Activated CD8-positive, alpha-beta T cell treated with anti-CD3 and anti-CD28 coated beads for 36 hours (primary cell): ENCODE data around the gene SPAG16. TPM values are rescaled to one million over a fixed set of nuclear protein-coding genes. Genes with fewer than 3 reads are reported as not detected.

Source experiments
- ATAC-seq: fragments of 200-7000 bp; cut with Tn5 transposase; one replicate; pipeline ENCODE4 v1.10.0; 2021; ENCODE audit warnings: mild to moderate bottlenecking, moderate library complexity
- CTCF ChIA-PET: fragments of 350-600 bp; sonication (Branson Sonifier 250); formaldehyde crosslinking; loops from one replicate; lab custom pipeline; 2021; ENCODE audit warnings: antibody characterized with exemption; lab: Charles Lee
- POLR2A ChIA-PET: fragments of 350-600 bp; sonication (Branson Sonifier 250); formaldehyde crosslinking; loops from one replicate; lab custom pipeline; 2021; ENCODE audit warnings: antibody characterized with exemption; lab: Charles Lee
- DNase-seq: peaks from one replicate; pipeline ENCODE4 v3.0.0-alpha.2; 2020
- H3K27ac Mint-ChIP-seq: one replicate; pipeline ENCODE4 v1.8.0; 2021; ENCODE audit warnings: mild to moderate bottlenecking, mixed read lengths
- H3K27me3 Mint-ChIP-seq: one replicate; pipeline ENCODE4 v1.8.0; 2021; ENCODE audit warnings: mixed read lengths
- H3K36me3 Mint-ChIP-seq: one replicate; pipeline ENCODE4 v1.8.0; 2021; ENCODE audit warnings: low read depth, mixed read lengths
- H3K4me1 Mint-ChIP-seq: one replicate; pipeline ENCODE4 v1.8.0; 2021; ENCODE audit warnings: low read depth, mixed read lengths
- H3K4me3 Mint-ChIP-seq: one replicate; pipeline ENCODE4 v1.8.0; 2021; ENCODE audit warnings: mild to moderate bottlenecking, moderate library complexity, mixed read lengths
- H3K9me3 Mint-ChIP-seq: one replicate; pipeline ENCODE4 v1.8.0; 2021; ENCODE audit warnings: mixed read lengths
- intact Hi-C: fragments of 100-400 bp; cut with micrococcal nuclease; formaldehyde crosslinking; loops from one replicate; pipeline ENCODE4 v1.10.0; 2022
- total RNA-seq, 2 experiments: library from RNA; stranded (reverse); gene quantifications; one replicate each; pipeline ENCODE4 v1.2.3, GENCODE V29; 2021
- TF ChIP-seq, protein P1 (sequence below): fragments of 200-600 bp; IDR thresholded peaks from one replicate; pipeline ENCODE4 v1.8.0; 2022; ENCODE audit warnings: antibody characterized with exemption, mild to moderate bottlenecking

The SPAG16 gene
- total RNA-seq, 2 experiments from 2014 or later, result 9.4 to 11.7 TPM

DNA sequence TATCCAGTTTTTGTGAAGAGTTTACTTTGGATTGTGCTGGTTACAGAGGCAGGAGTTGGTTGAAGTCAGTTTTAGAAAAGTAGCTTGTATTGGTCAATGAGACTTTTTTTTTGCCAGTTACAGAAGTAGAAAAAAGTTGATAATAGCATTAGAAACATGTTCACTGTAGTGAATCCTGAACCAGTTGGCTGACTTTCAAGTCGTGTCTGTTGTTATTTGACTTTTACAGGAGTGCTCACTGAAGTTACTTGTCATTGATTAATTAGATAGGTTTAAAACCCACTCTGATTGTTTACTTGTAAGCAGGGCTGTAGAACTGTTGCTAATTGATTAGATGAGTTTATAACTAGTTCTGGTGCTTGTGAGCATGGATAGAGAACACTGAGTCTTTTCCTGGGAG is 814.5 kb downstream of the SPAG16 start:
- TF ChIP-seq, protein P1, sequence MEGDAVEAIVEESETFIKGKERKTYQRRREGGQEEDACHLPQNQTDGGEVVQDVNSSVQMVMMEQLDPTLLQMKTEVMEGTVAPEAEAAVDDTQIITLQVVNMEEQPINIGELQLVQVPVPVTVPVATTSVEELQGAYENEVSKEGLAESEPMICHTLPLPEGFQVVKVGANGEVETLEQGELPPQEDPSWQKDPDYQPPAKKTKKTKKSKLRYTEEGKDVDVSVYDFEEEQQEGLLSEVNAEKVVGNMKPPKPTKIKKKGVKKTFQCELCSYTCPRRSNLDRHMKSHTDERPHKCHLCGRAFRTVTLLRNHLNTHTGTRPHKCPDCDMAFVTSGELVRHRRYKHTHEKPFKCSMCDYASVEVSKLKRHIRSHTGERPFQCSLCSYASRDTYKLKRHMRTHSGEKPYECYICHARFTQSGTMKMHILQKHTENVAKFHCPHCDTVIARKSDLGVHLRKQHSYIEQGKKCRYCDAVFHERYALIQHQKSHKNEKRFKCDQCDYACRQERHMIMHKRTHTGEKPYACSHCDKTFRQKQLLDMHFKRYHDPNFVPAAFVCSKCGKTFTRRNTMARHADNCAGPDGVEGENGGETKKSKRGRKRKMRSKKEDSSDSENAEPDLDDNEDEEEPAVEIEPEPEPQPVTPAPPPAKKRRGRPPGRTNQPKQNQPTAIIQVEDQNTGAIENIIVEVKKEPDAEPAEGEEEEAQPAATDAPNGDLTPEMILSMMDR, result no peak
- ATAC-seq, result no peak
- Mint-ChIP-seq H3K27me3 (no peaks in the 10 kb centered on the region), H3K4me1 (no peaks in the 10 kb centered on the region), H3K9me3 (no peaks in the 10 kb centered on the region), H3K27ac (no peak overlapping the region), H3K36me3 (no peaks in the 10 kb centered on the region), H3K4me3 (no peak overlapping the region)
- intact Hi-C loops, result no loop called here
- DNase-seq, result no peak
- ChIA-PET CTCF (no interaction called here), POLR2A (no interaction called here)

DNA sequence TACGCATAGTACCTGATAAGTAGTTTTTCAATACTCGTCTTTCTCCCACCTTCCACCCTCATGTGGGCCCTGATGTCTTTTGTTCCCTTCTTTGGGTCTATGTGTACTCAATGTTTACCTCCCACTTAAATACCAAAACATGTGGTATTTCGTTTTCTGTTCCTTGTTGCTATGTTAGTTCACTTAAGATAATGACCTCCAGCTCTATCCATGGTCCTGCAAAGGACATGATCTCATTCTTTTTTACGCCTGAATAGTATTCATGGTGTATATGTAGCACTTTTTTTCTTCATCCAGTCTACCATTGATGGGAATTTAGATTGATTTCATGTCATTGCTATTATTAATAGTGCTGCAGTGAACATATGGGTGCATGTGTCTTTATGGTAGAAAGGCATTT is 816.2 kb downstream of the SPAG16 start:
- H3K9me3 Mint-ChIP-seq, result no peaks in the 10 kb centered on the region
- DNase-seq (no peak), ATAC-seq (no peak)
- no peak overlapping the region for H3K4me3 Mint-ChIP-seq
- TF ChIP-seq, protein P1, result no peak
- no peaks in the 10 kb centered on the region for H3K27me3 Mint-ChIP-seq
- H3K27ac Mint-ChIP-seq, result no peak overlapping the region
- CTCF ChIA-PET, result no interaction called here
- H3K36me3 Mint-ChIP-seq, result no peaks in the 10 kb centered on the region
- POLR2A ChIA-PET, result no interaction called here
- no peaks in the 10 kb centered on the region for H3K4me1 Mint-ChIP-seq
- intact Hi-C loops, result no loop called here

DNA sequence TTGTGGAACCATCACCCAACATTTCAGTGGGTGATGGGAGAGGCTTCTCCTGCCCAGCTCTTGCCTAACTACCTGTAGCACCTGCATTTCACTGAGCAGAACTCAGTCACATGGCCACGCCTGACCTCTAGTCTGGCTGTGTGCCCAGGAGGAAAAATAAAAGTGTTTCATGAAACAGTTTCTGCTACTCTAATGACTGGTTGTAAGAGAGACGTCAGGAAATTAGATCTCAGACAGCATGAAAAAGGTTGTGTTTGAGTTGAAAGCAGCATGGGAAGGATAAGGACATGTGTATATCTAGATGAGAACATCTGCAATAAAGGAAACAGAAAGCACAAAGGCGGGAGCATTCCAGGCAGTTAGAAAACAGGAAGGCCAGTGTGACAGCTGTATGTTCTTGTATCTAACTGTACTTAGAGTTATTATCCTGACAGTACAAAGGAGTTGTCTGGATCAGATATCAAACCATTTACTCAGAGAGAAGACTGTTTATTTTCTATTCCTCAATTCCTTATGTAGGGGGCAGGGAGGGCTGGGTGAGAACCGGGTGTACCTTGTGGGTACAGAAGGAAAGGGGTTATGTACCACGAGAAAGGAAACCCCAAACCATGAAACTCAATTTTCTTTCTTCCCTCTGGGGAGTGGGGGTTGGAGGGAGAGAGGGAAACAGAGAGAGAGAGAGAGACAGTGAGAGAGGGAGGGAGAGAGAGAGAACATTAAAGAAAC is 819.2 kb downstream of the SPAG16 start:
- Mint-ChIP-seq H3K36me3 (no peaks in the 10 kb centered on the region), H3K27ac (no peak overlapping the region)

GRCh38 chr2:214104219-214104618 is 820.0 kb downstream of the SPAG16 start:
- H3K4me3 Mint-ChIP-seq, result no peak overlapping the region
- no peak overlapping the region for H3K27ac Mint-ChIP-seq
- no peaks in the 10 kb centered on the region for H3K9me3 Mint-ChIP-seq
- H3K4me1 Mint-ChIP-seq, result no peaks in the 10 kb centered on the region
- no peak for ATAC-seq
- TF ChIP-seq, protein P1, result no peak
- no peaks in the 10 kb centered on the region for H3K27me3 Mint-ChIP-seq
- CTCF ChIA-PET, result no interaction called here
- no peaks in the 10 kb centered on the region for H3K36me3 Mint-ChIP-seq
- POLR2A ChIA-PET, result interaction anchor here (0.6 kb wide), 1 partner anchor 1925 kb away, joined by 3 read pairs; no protein-coding TSS in a partner anchor
- no peak for DNase-seq
- intact Hi-C loops, result no loop called here

More for the DNA sequence above, 819.2 kb downstream of the SPAG16 start:
- TF ChIP-seq, protein P1, result no peak
- ATAC-seq, result no peak
- H3K4me1 Mint-ChIP-seq, result no peaks in the 10 kb centered on the region
- no peaks in the 10 kb centered on the region for H3K9me3 Mint-ChIP-seq
- POLR2A ChIA-PET, result no interaction called here
- intact Hi-C loops, result no loop called here
- H3K27me3 Mint-ChIP-seq, result no peaks in the 10 kb centered on the region
- no peak overlapping the region for H3K4me3 Mint-ChIP-seq
- no peak for DNase-seq
- CTCF ChIA-PET, result no interaction called here

- Mint-ChIP-seq H3K27me3 (no peaks in the 10 kb centered on the region), H3K4me1 (no peaks in the 10 kb centered on the region), H3K36me3 (no peaks in the 10 kb centered on the region), H3K9me3 (no peaks in the 10 kb centered on the region), H3K27ac (no peak overlapping the region), H3K4me3 (no peak overlapping the region)
- TF ChIP-seq, protein P1, result no peak
- no peak for DNase-seq
- ATAC-seq, result no peak
- ChIA-PET POLR2A (no interaction called here), CTCF (no interaction called here)
- intact Hi-C loops, result no loop called here
These were observed 820.7 kb downstream of the SPAG16 start for GRCh38 chr2:214104967-214105366.
